RCC 7860 (cell line): ENCODE measurements around the gene IGFLR1.

Experiments used
- DNase-seq: peaks from one replicate; pipeline ENCODE4 v3.0.0-alpha.2; 2015; ENCODE audit warnings: low spot score
- FAIRE-seq: peaks from 2 replicates; lab custom pipeline; 2012; peaks lifted over from hg19 to GRCh38; lab: Jason Lieb, UNC

The IGFLR1 gene

GRCh38 chr19:35742121-35742724 lies at the start of gene IGFLR1:
Gene IGFLR1, minus strand, starts transcription at chr19:35742452. Its CDS starts 1,272 bp downstream, at chr19:35741180.
- no peak for FAIRE-seq
- DNase-seq, result no peak

- DNase-seq, result no peak
- no peak for FAIRE-seq
Observed at GRCh38 chr19:35791814-35792279, 49.6 kb upstream of the IGFLR1 start.

GRCh38 chr19:35790981-35791813 lies 48.9 kb upstream of the IGFLR1 start:
- FAIRE-seq (no peak), DNase-seq (no peak)

GRCh38 chr19:35789978-35790944 lies 48.0 kb upstream of the IGFLR1 start:
- FAIRE-seq, result no peak

GRCh38 chr19:35789195-35789977 lies 47.1 kb upstream of the IGFLR1 start:
- DNase-seq (no peak), FAIRE-seq (no peak)

More at GRCh38 chr19:35789978-35790944, 48.0 kb upstream of the IGFLR1 start:
- no peak for DNase-seq

GRCh38 chr19:35788205-35788960 lies 46.1 kb upstream of the IGFLR1 start:
- DNase-seq (no peak), FAIRE-seq (no peak)

GRCh38 chr19:35787227-35787799 lies 45.1 kb upstream of the IGFLR1 start:
- no peak for FAIRE-seq
- no peak for DNase-seq

GRCh38 chr19:35786299-35787160 lies 44.3 kb upstream of the IGFLR1 start:
- FAIRE-seq, result no peak
- no peak for DNase-seq

- DNase-seq, result no peak
- FAIRE-seq, result no peak
Observed at GRCh38 chr19:35785339-35785627, 43.0 kb upstream of the IGFLR1 start.

GRCh38 chr19:35784503-35785338 lies 42.5 kb upstream of the IGFLR1 start:
- DNase-seq (no peak), FAIRE-seq (no peak)

- no peak for FAIRE-seq
Observed at GRCh38 chr19:35783469-35784434, 41.5 kb upstream of the IGFLR1 start.

GRCh38 chr19:35782589-35782988 lies 40.3 kb upstream of the IGFLR1 start:
- DNase-seq (no peak), FAIRE-seq (no peak)

More at GRCh38 chr19:35783469-35784434, 41.5 kb upstream of the IGFLR1 start:
- DNase-seq, result no peak

- FAIRE-seq, result no peak
Observed at GRCh38 chr19:35781650-35782049, 39.4 kb upstream of the IGFLR1 start.

GRCh38 chr19:35780717-35781116 lies 38.5 kb upstream of the IGFLR1 start:
- DNase-seq (no peak), FAIRE-seq (no peak)

More at GRCh38 chr19:35781650-35782049, 39.4 kb upstream of the IGFLR1 start:
- no peak for DNase-seq

GRCh38 chr19:35780058-35780457 lies 37.8 kb upstream of the IGFLR1 start:
- DNase-seq, result no peak
- FAIRE-seq, result no peak

- FAIRE-seq (no peak), DNase-seq (no peak)
Observed at GRCh38 chr19:35779033-35779432, 36.8 kb upstream of the IGFLR1 start.
